ENCODE measurements around the gene AFF2.
A peak's percentile ranks its signal among the peaks of the same experiment; 100 is the strongest.

The AFF2 gene

DNA sequence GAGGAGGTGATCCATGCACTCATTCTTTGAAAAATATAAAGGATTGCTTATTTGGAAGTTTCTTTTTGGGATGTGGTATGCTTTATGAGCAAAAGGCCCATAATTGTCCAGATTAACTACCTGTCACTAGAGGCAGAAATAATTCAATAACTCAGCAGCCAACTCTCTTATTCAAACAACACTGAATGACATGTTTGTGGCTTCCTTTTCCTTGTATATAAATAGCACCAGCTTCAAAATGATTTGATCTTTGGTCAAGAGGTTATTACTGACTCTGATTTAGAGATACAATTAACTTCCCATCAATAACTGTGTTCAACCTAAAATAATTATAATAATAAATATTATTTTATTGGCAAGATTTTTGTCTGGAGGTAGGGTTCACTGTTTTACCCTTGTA is 232.3 kb downstream of the AFF2 start:
- no peak for DNase-seq (ENCODE audit: low spot score)

DNA sequence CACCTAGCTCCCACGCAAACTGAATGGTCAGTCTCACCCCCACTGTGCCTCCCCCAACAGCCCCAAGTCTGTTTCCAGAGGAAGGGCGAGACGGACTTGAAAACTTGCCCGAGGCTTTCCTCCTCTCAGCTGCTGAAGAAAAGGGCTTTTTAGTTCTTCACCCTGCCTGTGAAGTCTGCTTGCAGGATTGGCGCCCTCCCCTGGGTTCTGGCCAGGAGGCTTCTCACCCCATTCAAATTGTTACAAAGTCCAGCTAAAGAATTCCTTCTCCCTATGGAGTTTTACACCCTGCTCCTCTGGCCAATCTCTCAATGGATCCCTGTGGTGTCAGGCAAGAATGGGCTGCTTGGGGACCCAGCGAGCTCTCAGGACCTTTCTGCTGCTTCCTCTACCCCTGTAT is 241.0 kb downstream of the AFF2 start:
- DNase-seq (ENCODE audit: low spot score), result no peak

DNA sequence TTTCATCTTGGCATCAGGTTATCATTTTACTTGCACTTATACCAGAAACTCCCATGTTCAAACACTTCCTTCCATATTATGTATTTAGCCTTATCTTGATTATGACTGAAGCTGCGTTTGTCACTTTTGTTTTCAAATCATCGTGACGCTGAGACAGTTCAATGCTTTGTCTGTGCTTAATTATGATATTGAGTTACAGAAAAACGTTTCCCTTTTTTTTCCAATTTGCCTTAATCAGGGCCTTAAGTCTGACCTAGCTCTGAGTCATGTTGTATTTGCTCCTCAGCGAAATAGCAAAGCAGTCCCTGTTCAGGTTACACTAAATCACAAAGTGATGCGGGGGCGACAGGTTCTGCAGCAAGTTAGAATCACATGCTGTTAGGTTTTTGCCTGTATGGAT is 254.7 kb downstream of the AFF2 start:
- DNase-seq (ENCODE audit: low spot score), result no peak

DNA sequence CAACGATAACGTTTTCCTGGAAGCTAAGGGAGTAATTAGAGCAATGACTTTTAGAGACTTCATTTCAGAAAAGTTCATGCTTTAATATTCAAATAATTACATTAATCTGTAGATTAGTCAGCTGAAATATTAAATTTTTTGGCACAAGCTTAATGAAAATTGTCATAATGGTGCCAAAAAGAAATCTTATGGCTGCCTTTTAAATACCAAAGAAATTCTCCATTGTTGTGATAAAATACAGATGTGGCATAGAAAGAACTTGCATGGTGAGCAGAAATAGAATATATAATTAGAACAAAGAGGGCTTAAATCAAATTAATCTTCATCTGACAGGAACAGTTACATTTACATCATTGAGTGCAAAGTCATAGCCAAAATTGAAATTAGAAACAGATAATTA is 263.5 kb downstream of the AFF2 start:
- DNase-seq (ENCODE audit: low spot score), result no peak

DNA sequence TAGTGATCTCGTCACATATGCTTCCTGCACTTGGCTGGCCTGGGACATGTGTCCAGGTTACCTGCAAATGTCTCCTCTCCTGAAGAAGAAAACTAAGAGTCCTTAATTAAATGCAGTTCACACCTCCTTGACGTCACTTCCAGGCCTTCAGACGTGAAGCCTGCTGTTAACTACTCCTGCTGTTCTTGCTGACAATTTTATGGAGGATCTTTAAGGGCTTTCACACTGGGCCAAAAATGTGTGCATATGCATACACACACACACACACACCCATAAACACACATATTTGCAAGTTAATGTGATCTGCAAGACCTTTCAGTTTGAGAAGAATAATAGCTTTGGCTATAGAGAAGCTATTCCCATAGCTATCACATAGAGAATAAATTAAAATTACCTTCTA is 267.9 kb downstream of the AFF2 start:
- DNase-seq (ENCODE audit: low spot score), result no peak

DNA sequence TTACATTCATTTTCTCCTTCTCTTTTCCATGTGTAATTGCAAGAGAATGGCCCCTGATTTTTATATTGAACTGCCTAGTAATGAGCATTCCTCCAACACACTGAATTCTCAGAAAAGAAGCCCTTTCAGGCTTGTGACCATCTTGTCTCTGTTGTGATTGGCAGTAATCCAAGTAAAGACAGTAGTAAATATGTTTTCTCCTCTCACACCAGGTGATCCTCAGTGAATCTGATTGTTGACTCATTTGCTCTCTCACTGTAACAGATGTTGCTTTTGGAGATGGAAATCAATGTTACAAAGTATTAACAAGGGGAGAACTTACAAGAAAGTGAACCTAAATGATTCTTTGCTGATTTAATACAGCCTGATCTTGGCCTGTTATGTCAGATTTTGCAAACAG is 271.0 kb downstream of the AFF2 start:
- peak; percentile 26 for DNase-seq (ENCODE audit: low spot score)

DNA sequence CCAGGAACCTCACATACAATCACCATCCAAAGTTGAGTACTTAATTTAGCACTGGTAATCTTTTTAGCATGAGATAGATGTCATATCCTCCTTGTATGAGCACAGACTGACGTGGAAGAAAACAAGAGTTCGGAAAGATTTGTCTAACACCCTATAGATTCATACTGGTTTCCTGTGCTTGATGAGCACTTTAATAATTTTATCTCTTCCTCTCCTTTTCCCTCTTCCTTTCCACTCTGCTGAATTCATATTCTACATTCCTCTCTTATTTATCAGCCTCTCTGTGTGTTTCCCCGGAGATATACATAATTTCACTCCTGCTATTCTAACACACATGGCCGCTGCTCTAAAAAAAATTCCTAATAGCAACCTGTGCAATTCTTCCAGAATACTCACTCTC is 273.9 kb downstream of the AFF2 start:
- DNase-seq (ENCODE audit: low spot score), result no peak

DNA sequence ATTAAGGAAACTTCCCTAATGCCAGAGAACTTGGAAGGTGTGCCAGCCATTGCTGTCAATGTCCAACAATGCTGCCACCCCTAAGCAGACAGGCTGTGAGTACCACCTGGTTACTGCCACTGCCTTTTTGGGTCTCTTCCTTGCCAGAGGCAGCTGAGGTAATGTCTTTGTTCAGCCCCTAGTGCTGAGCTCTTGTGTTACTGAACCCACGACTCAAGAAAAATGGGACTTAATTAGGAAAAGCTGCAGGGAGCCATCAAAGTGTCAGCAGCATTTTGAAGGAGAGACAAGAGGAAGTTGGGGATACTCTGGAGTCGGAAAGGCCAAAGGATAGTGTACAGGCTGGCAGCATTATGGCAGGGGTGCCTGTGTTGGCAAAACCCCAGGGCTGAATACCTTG is 283.7 kb downstream of the AFF2 start:
- DNase-seq (ENCODE audit: low spot score), result no peak

DNA sequence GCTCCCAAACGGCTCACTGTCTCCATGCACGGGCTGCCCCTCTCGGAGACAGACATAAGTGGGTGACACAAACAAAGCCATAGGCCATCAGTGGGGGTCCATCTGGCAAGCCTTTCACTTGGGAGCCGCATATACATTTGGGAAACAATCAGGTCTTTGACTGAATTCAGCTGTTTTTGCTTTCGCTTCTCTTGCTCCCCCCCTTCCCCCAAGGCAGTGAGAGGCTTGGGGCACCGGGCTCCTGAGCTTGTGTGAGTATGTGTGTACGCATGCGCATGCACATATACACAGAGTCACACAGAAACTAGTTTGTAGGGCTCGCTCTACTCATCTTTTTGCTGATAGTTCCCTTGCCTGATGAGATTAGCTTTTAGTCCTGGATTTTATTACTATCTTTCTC is 284.4 kb downstream of the AFF2 start:
- DNase-seq (ENCODE audit: low spot score), result no peak

DNA sequence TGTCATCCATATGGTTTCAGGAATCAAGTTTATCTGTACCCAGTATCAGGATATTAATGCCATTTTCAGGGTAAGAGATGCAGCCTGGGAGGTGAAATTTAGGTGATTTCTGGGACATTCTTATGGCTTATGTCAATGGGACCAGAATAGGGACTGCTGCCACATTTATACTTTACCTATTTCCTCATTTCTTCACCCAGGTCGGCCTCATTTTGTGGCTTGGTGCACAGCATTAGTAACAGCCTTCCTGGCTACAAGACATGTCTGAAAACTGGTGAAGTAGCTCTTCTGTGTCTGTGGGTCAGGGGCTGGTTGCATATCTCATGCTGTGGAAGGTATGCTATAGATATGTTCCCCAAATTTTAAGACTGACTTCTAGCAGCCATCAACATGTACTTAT is 284.8 kb downstream of the AFF2 start:
- DNase-seq (ENCODE audit: low spot score), result no peak

DNA sequence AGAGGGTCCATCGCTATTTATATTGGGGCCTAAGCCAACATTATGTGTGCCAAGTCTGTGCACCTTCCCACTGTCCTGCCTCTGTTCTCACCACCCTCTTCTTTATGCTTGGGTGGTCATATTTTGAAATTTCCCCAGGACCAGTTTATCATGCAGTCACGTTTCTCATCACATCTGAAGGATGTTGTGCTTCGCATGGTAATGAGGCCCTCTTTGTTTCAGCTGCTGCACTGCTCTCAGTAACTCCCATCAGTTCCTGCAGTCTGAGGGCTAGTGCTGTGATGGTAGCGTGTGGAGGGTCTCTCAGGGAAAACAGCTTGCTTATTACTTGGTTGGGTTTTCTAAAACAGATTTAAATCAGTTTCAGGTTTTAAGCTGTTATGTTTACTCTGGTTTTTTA is 288.0 kb downstream of the AFF2 start:
- no peak for DNase-seq (ENCODE audit: low spot score)

DNA sequence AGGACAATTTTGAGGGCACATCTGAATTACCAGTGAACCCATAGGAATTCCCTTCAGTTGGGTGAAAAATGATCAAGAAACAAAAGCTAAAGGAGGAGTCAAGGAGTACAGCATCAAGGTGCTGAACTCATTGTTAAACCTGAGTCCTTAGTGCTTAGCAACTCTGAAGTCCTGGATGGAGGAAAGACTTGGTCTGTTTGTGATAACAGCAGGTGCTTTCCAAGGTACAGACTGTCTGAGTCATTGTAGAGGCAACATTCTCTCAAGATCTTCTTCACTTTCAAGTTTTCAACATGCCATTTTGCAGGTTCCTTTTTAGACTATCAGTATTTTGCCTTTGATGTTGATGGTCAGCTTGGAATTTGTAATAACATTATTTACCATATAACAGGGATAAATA is 293.9 kb downstream of the AFF2 start:
- no peak for DNase-seq (ENCODE audit: low spot score)

DNA sequence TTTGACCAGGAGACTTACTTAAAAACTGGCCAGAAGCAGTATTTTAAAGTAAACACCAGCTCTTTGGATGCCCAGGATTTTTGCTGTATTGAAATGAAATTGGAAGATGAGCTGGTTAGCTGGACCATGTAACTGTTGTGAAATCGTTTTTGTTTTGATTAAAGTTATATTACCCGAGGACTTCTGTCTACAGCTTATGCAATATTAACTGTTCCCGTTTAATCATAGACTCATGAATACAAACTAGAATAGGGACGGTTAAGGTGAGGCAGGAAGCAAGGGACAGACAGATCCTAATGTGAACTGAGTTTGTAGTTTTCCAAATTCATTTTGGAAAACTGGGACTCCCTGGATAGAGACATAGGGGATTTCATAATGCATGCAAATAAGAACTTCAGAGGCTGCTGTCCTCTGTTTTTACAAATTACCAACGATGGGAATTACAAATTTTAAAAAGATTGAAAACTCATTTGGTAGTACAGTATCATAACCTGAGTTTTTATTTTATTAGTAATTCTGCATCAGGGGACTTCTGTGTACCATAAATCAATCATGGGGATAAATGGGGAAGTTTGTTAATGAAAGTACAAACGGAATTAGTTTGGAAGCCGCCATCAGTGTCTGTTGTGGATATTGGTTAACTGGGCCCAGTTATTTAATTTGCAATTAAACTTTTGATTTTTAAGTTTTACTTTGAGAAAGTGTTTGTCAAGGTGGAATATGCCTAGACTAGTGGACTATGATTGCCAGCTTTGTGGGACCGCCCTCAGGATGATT is 304.4 kb downstream of the AFF2 start:
- no peak for DNase-seq (ENCODE audit: low spot score)

DNA sequence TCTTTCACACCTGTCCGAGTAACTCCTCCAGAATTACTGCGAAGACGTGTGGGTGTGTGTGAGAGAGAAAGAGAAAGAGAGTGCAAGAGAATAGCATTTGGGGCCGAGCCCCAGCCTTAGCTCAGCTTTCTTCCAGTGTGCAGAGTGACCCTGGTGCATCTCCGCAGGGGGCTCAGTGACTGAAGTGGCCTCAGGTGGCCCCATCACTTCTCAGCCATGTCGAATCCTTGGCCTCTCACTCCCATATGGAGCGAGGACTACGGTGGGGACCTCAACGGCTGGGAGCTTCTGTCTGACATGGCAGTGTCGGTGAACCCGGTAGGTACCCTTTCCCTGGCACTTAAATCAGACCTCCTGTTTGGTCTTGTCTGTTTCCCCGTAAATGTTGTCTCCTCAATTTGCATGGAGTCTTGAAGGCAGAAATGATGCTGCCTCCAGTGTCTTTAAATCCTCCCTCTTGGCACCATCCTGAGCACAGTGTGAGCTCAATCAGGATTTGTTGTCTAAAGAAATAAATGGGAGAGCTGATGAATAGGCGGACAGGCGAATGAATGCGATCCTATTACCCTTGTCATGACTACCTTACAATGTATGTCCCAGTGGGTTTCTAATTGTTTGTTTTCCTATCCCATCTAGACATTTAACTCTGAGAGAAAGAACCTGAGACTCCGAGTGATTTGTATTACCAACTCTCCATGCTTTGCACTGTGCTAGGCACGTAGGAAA is 305.9 kb downstream of the AFF2 start:
- DNase-seq (ENCODE audit: low spot score), result no peak

DNA sequence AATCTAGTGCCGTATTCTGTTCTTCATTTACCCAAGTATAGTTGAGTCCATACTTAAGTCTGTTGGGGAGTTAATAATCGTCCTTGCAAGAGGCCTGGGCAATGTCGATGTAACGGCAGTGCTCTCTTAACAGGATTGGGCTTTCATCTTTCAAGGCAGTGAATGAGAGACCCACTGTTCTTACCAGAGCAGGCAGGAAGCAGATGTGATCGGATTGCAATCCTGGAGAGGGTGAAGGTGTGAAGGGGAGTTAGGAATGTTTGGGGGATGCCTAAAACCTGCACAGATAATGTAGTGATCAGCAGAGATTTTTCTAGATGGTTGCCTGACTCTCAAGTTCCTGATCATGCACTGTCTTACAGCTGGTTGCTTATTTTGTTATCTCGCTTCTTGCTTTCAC is 308.4 kb downstream of the AFF2 start:
- DNase-seq (ENCODE audit: low spot score), result no peak

DNA sequence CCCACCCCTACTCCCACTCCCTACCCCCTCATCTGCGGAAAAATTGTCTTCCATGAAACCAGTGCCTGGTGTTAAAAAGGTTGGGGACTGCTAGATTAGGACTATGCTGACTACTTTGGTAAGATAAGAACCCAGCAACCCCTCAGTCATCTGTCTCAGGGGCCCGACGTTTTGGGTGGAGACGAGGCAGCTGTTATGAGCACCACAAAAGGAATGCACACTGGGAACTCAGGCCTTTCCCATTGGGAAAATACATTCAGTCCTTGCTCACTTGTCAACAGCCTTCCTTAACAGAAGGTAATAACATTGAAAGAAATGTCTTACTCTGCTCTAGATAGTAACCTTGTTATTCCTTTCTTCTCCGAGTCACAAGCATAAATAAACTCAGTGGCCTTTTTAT is 310.8 kb downstream of the AFF2 start:
- DNase-seq (ENCODE audit: low spot score), result no peak

DNA sequence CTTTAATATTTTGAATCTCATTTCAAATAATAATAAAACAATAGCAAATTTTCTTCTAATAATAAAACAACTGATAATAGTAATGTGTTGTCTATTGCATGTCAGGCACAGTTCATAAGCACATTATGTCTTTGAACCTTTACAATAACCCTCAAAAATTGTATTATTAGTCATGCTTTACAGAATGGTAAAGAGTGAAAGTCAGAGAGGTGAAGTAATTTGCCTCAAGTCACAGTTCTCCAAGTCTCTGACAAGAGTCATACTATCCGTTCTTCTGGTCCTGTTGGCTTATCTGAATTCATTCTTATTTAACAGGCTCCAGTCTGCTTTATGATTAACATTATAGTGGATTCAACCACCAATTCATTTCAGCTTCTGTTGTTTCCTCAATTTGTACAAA is 313.0 kb downstream of the AFF2 start:
- no peak for DNase-seq (ENCODE audit: low spot score)

DNA sequence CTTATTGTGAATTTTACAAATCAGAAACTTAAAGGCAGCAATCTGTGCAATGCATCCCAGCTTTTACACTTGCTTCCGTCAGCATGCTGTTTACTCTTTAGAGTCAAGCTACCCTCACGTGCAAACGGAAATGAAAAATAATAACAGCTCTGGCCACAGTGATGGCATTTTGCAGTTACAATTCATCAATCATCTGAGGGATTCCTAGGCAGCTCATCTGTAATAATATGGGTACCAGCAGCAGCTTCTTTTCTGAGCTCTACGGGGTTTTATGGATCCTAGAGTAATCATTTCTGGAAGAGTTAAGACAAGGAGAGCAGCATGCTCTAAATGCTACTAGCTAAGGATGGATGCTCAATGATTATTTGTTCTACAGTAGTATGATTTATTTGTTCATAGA is 313.6 kb downstream of the AFF2 start:
- DNase-seq (ENCODE audit: low spot score), result no peak

DNA sequence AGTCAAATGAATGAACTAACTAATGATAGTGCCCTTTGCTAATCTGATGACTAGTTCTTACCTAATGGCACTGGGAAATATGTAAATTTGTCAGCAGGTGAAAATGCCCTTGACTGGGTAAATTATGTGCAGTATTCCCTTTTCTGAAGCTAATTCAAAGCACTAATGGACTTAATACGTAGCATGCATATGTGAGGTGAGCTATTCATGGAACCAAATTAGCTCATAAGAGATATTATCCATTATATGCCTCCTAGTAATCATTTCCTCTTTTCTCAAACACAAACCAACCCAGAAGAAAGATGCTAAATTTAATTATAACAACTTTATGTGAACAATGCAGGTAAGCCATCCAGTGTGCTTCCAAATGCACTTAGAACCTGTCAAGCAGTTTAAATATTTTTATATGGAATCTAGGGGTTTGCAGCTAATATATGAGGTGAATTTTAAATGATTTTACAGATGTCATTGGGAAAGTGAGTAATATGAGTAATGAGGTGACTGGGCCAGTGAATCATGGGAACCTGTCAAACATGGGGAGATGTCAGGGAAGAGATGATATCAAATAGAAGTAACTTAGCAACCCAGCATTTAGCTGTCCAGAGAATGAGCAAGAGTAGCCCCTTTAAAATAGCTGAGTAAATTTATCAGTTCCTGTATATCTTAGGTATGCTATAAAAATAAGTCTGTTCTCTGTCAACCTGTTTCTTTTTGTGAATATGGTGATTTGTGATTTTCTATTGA is 315.0 kb downstream of the AFF2 start:
- DNase-seq (ENCODE audit: low spot score), result no peak

DNA sequence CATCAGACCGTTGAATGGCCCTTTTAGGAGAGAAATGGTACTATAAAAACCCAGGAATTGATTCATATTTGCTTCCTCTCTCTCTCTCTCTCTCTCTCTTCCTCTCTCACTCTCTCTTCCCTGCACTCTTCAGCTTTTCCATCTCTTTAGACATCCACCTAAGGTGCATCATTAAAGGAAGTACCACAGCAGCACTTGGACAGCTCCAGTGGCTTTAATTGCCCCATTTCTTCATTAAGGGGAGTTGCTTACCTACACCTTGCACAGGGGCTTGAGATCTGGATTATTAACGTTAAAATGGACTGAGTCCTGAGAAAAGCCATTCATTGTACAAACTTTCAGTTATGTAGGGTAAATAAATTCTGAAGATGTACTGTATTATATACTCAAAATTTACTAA is 323.6 kb downstream of the AFF2 start:
- no peak for DNase-seq (ENCODE audit: low spot score)

DNA sequence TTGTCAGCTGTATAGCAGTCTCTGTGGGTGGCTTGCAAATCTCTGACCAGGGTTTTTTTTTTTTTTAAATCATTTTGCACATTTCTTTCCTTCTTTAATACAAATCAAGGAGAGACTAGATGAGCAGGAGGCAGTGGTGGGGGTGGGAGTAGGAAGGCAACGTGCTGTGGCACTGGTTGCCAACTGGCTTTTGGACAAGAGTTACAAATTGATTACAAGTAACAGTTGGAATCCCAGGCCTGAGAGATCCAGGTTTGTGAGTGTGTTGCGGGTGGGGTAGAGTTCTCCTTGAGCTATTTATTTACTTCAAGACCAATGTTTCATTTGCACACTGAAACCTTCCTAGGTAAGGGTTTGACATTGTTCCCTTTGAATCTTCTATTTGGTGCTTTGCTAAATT is 325.3 kb downstream of the AFF2 start:
- no peak for DNase-seq (ENCODE audit: low spot score)

DNA sequence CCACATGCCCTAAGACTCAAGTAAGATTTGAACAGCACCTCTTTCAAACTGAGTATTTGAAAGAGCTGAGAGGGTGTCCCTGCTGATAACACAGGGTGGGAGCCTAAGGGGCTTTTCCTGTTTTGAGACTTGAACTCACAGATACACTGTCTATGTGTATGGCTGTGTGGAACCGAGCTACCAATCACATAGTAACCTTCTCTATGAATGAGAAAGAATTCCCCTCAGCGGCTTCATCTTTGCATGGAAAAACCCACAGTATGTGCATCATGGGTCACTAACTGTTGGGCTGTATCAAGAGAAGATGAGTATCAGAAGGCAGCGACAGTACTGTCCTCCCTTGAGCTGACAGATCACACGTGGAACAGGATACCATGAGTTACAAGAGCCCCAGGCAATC is 336.3 kb downstream of the AFF2 start:
- no peak for DNase-seq (ENCODE audit: low spot score)

DNA sequence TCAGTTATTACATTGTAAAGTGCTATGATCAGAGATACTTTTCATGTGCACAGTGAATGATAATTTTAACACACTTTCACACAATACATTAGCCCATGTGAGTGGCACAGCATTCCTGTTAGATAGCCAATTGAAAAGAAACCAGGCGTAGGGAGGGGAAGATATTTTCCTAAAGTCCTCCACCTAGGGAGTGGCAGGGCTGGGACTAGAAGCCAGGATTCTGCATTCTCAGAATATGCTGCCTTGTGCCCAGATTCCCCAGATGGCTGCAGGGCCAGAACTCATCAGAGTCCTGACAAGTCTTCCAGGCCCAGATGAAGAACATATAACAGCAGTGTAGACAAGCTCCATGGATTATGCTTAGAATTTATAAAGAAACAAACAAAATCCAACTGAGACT is 350.2 kb downstream of the AFF2 start:
- no peak for DNase-seq (ENCODE audit: low spot score)
